ENCODE data around the gene SPINT1.
"Not testable (repeated sequence)": the region's sequence is repeated elsewhere in the genome, so short reads cannot be mapped to it uniquely, and the experiment has no call there.

SPINT1 gene

DNA sequence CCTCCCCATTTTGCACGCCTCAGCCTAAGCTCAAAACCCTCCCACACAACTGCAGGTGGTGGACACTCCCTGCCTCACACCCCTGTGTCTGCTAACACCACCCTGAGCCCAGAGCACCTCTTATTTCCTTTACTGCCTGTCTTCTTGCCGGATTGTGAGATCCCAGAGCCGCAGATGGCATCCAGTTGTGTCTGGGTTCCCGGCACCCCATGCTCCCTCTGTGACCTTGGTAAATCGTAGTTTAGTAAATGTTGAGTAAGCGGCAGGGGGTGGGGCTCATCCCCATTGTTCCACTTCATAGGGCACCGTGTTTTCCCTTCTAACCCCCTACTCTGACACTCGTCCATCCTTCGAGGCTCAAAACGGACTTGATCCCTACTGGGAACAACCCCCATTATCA, 14.9 kb downstream of the SPINT1 start:
- ChIA-PET POLR2A (interaction anchor here (0.8 to 3.0 kb wide), 6 partner anchors 15 to 164 kb away, joined by 3 to 31 read pairs (median 7); partner anchors contain the start of genes RAD51, SPINT1 and VPS18), CTCF (interaction anchor here (0.5 to 4.2 kb wide), 28 partner anchors 8 to 1517 kb away, joined by 3 to 65 read pairs (median 5); partner anchors contain the start of genes RHOV, SPINT1 and VPS18)
- TF ChIP-seq SP1 (IDR thresholded peaks at IDR 0.05) (no peak), ARNT (IDR thresholded peaks at IDR 0.05) (no peak), ZNF384 (IDR thresholded peaks at IDR 0.05) (no peak), HDGF (IDR thresholded peaks at IDR 0.05; ENCODE audit: borderline replicate concordance) (no peak), TARDBP (IDR thresholded peaks at IDR 0.05) (no peak), NFRKB (IDR thresholded peaks at IDR 0.05) (no peak), BHLHE40 (IDR thresholded peaks at IDR 0.05; ENCODE audit: borderline replicate concordance) (no peak), CTBP1 (IDR thresholded peaks at IDR 0.05; ENCODE audit: borderline replicate concordance) (no peak), LEF1 (IDR thresholded peaks at IDR 0.05; ENCODE audit: borderline replicate concordance) (no peak), FOXK2 (IDR thresholded peaks at IDR 0.05) (no peak), L3MBTL2 (conservative IDR thresholded peaks at IDR 0.05) (no peak)
- no peak for DNase-seq (ENCODE audit: extremely low spot score)

DNA sequence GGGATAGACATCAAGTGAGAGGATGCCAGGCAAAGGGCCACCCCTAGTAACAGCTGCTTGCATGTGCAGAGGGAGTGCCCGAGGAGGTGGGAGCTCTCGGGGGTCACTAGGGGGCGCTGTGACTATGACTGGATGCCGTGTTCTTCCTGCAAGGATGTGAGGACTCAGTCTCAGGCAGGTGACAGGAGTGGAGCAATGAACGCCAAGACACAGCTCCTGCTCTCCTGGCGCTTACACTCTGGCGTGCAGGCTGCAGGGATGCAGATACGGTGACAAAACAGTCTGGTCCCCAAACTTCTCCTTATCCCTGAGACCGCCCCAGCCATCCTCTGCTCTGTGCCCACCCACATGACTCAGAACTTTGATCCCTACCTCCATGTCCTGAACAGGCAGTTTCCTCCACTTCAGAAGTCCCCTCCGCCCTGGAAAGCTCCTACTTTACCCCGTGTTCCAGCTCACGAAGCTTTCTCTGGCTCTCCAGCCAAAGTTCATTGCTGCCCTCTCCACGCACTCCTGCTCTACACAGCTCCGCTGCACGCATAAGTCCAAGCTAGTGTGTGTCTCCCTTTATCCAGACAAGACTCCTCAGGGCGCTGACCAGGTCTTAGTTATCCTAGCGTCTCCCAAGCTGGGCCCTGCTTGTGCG, 15.5 kb downstream of the SPINT1 start:
- ChIA-PET POLR2A (interaction anchor here (0.8 to 3.0 kb wide), 5 partner anchors 14 to 164 kb away, joined by 3 to 31 read pairs (median 6); partner anchors contain the start of genes RAD51, SPINT1 and VPS18), CTCF (interaction anchor here (0.5 to 4.2 kb wide), 20 partner anchors 9 to 1201 kb away, joined by 3 to 65 read pairs (median 4); partner anchors contain the start of genes RHOV, SPINT1 and VPS18)
- TF ChIP-seq TARDBP (IDR thresholded peaks at IDR 0.05) (no peak), L3MBTL2 (conservative IDR thresholded peaks at IDR 0.05) (peak; percentile 40; the same call in 1 of the 2 replicates)
- DNase-seq (ENCODE audit: extremely low spot score) = peak; percentile 77

DNA sequence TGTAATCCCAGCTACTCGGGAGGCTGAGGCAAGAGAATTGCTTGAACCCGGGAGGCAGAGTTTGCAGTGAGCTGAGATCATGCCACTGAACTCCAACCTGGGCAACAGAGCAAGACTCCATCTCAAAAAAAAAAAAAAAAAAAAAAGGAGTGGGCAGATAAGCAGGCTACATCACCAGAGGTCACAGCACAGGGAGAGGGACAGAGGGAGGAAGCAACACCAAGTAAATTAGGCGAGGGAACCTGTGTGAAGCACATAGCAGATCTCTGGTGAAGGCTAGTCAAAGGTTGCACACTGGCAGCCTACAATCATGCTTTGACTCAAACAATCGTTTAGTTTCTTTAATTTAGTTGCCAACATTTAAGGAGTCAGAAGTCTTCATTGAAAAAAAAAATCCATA, 17.3 kb downstream of the SPINT1 start:
- POLR2A ChIA-PET; DNase-seq (ENCODE audit: extremely low spot score): not testable (repeated sequence)
- CTCF ChIA-PET = interaction anchor here (0.6 to 0.9 kb wide), 6 partner anchors 10 to 175 kb away, joined by 3 to 6 read pairs (median 3); no protein-coding TSS in a partner anchor

- POLR2A ChIA-PET = interaction anchor here (1.4 kb wide), 1 partner anchor 31 kb away, joined by 7 read pairs; the partner anchor contains the start of gene VPS18
- DNase-seq (ENCODE audit: extremely low spot score) = no peak
Measured at GRCh38 chr15:40863660-40864270, 19.9 kb downstream of the SPINT1 start.

GRCh38 chr15:40867199-40867598, 23.4 kb downstream of the SPINT1 start:
- ChIA-PET POLR2A (no interaction called here), CTCF (no interaction called here)
- no peak for DNase-seq (ENCODE audit: extremely low spot score)
- no peak for TF ChIP-seq FOXK2 (IDR thresholded peaks at IDR 0.05)

More at GRCh38 chr15:40863660-40864270, 19.9 kb downstream of the SPINT1 start:
- CTCF ChIA-PET = interaction anchor here (0.8 to 2.0 kb wide), 2 partner anchors 18 to 28 kb away, joined by 4 to 6 read pairs; no protein-coding TSS in a partner anchor
- TF ChIP-seq SP1 (IDR thresholded peaks at IDR 0.05) (no peak), CTBP1 (IDR thresholded peaks at IDR 0.05; ENCODE audit: borderline replicate concordance) (no peak), ZNF384 (IDR thresholded peaks at IDR 0.05) (no peak), LEF1 (IDR thresholded peaks at IDR 0.05; ENCODE audit: borderline replicate concordance) (no peak), ARNT (IDR thresholded peaks at IDR 0.05) (no peak), FOXM1 (IDR thresholded peaks at IDR 0.05; ENCODE audit: borderline replicate concordance) (no peak), NFRKB (IDR thresholded peaks at IDR 0.05) (no peak), FOXA1 (IDR thresholded peaks at IDR 0.05) (no peak), SUZ12 (IDR thresholded peaks at IDR 0.05) (no peak), PKNOX1 (IDR thresholded peaks at IDR 0.05) (no peak), TARDBP (IDR thresholded peaks at IDR 0.05) (no peak), ELF4 (IDR thresholded peaks at IDR 0.05) (no peak), L3MBTL2 (conservative IDR thresholded peaks at IDR 0.05) (no peak), BHLHE40 (IDR thresholded peaks at IDR 0.05; ENCODE audit: borderline replicate concordance) (no peak), HDGF (IDR thresholded peaks at IDR 0.05; ENCODE audit: borderline replicate concordance) (no peak), FOXK2 (IDR thresholded peaks at IDR 0.05) (no peak)

GRCh38 chr15:40869686-40870085, 25.8 kb downstream of the SPINT1 start:
- no peak for DNase-seq (ENCODE audit: extremely low spot score)
- TF ChIP-seq FOXA1 (IDR thresholded peaks at IDR 0.05) (no peak), SP1 (IDR thresholded peaks at IDR 0.05) (no peak), LEF1 (IDR thresholded peaks at IDR 0.05; ENCODE audit: borderline replicate concordance) (no peak), TARDBP (IDR thresholded peaks at IDR 0.05) (no peak), FOXK2 (IDR thresholded peaks at IDR 0.05) (no peak), ARNT (IDR thresholded peaks at IDR 0.05) (no peak), L3MBTL2 (conservative IDR thresholded peaks at IDR 0.05) (no peak)
- POLR2A ChIA-PET = no interaction called here
- CTCF ChIA-PET = interaction anchor here (0.8 to 4.0 kb wide), 2 partner anchors 11 to 22 kb away, joined by 4 to 47 read pairs; no protein-coding TSS in a partner anchor

- ChIA-PET CTCF (interaction anchor here (0.8 to 4.0 kb wide), 2 partner anchors 12 to 21 kb away, joined by 4 to 47 read pairs; no protein-coding TSS in a partner anchor), POLR2A (interaction anchor here (1.0 to 1.4 kb wide), 2 partner anchors 13 to 27 kb away, joined by 3 to 5 read pairs; partner anchors contain the start of gene SPINT1)
- TF ChIP-seq L3MBTL2 (conservative IDR thresholded peaks at IDR 0.05) = no peak
- no peak for TF ChIP-seq ELF4 (IDR thresholded peaks at IDR 0.05)
- TF ChIP-seq NFRKB (IDR thresholded peaks at IDR 0.05) = no peak
- no peak for TF ChIP-seq FOXK2 (IDR thresholded peaks at IDR 0.05)
- TF ChIP-seq ZNF384 (IDR thresholded peaks at IDR 0.05) = no peak
- no peak for TF ChIP-seq FOXA1 (IDR thresholded peaks at IDR 0.05)
- TF ChIP-seq BHLHE40 (IDR thresholded peaks at IDR 0.05; ENCODE audit: borderline replicate concordance) = no peak
- DNase-seq (ENCODE audit: extremely low spot score) = no peak
Measured at GRCh38 chr15:40870716-40871115, 26.9 kb downstream of the SPINT1 start.

Measured in HEK293T (cell line).